GM03348 (cell line): ENCODE results near the gene RBM39.
"Not testable (repeated sequence)": the region's sequence is repeated elsewhere in the genome, so short reads cannot be mapped to it uniquely, and the experiment has no call there.

Experiments
- DNase-seq: peaks from one replicate; pipeline ENCODE4 v3.0.0; 2012; ENCODE audit warnings: low spot score

The RBM39 gene

GRCh38 chr20:35741892-35742740 lies at the start of gene RBM39:
Gene RBM39, minus strand, starts transcription at chr20:35742260. Its CDS starts 1,386 bp downstream, at chr20:35740874.
- DNase-seq: peak; percentile 95

- peak; percentile 74 for DNase-seq
These were observed 49.8 kb upstream of the RBM39 start for GRCh38 chr20:35791821-35792220.

- DNase-seq: no peak
These were observed 49.0 kb upstream of the RBM39 start for GRCh38 chr20:35791097-35791496.

- no peak for DNase-seq
These were observed 46.7 kb upstream of the RBM39 start for GRCh38 chr20:35788796-35789195.

GRCh38 chr20:35785541-35785940 lies 43.5 kb upstream of the RBM39 start:
- DNase-seq: not testable (repeated sequence)

- not testable (repeated sequence) for DNase-seq
These were observed 41.8 kb upstream of the RBM39 start for GRCh38 chr20:35783811-35784210.

GRCh38 chr20:35776513-35777101 lies 34.5 kb upstream of the RBM39 start:
- no peak for DNase-seq

GRCh38 chr20:35774391-35774790 lies 32.3 kb upstream of the RBM39 start:
- no peak for DNase-seq

- DNase-seq: no peak
These were observed 31.2 kb upstream of the RBM39 start for GRCh38 chr20:35773154-35773751.

GRCh38 chr20:35772563-35773058 lies 30.6 kb upstream of the RBM39 start:
- DNase-seq: no peak

- DNase-seq: peak; percentile 99
These were observed 29.9 kb upstream of the RBM39 start, which contains the start of gene PHF20 for GRCh38 chr20:35771689-35772562. Gene PHF20, plus strand, starts transcription at chr20:35772015. Its CDS starts 29,508 bp downstream, at chr20:35801523.

- DNase-seq: no peak
These were observed 29.3 kb upstream of the RBM39 start for GRCh38 chr20:35771367-35771688.

GRCh38 chr20:35768731-35769664 lies 26.9 kb upstream of the RBM39 start:
- peak; percentile 84 for DNase-seq

GRCh38 chr20:35767683-35768481 lies 25.8 kb upstream of the RBM39 start:
- peak; percentile 25 for DNase-seq

GRCh38 chr20:35766843-35767242 lies 24.8 kb upstream of the RBM39 start:
- DNase-seq: no peak

GRCh38 chr20:35764936-35765335 lies 22.9 kb upstream of the RBM39 start:
- not testable (repeated sequence) for DNase-seq

GRCh38 chr20:35762461-35762860 lies 20.4 kb upstream of the RBM39 start:
- DNase-seq: no peak

- DNase-seq: not testable (repeated sequence)
These were observed 19.5 kb upstream of the RBM39 start for GRCh38 chr20:35761548-35761947.

GRCh38 chr20:35757098-35757705 lies 15.1 kb upstream of the RBM39 start:
- DNase-seq: no peak
